Measurements from ENCODE around the gene APBA1. TPM values are rescaled to one million over a fixed set of nuclear protein-coding genes. Genes with fewer than 3 reads are reported as not detected.

Gene APBA1
- total RNA-seq, 1 experiment from 2014 or later, result 0.05 TPM

DNA sequence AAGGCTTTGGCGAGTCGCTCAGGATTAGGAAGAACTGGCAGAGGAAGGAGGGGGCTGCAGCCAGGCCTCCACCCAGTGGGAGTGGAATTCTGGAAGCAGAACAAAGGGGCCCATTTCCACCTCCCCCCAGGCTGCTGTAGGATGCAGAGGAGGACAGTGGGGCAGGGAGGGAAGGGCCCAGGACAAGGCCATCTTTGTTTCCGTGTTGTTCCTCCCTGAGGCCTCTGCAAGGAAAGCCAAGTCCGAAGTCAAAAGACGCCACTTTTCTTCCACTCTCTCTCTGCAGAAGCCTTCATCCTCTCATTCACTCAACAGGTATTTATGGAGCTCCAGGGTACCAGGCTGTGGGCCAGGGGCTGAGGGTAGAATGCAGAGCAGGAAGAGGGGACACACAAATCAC, 276.5 kb downstream of the APBA1 start:
- DNase-seq (ENCODE audit: low read depth, low spot score), result no peak
- ChIA-PET CTCF (no interaction called here), POLR2A (no interaction called here)
- Histone ChIP-seq H3K9me3 (ENCODE audit: control insufficient read depth, insufficient read depth, low read depth, low read length) (no peaks in the 10 kb centered on the region), H3K27ac (ENCODE audit: low read length) (no peak overlapping the region), H3K4me1 (ENCODE audit: control insufficient read depth, insufficient read depth, low read length) (no peaks in the 10 kb centered on the region), H3K27me3 (ENCODE audit: control insufficient read depth, insufficient read depth, low read length) (no peaks in the 10 kb centered on the region), H3K4me3 (ENCODE audit: low read depth in 2 of 2, low read length in 2 of 2) (no peak overlapping the region), H3K36me3 (ENCODE audit: control insufficient read depth, insufficient read depth, low read length) (no peaks in the 10 kb centered on the region)
- intact Hi-C loops (cut with micrococcal nuclease; ENCODE audit: unreplicated experiment) (no loop called here), in situ Hi-C loops (cut with HindIII; ENCODE audit: low pct_unique_long_range_greater_than_20kb, low sequenced_read_pairs) (no loop called here)
- no TSS peak for BruUV-seq (replicated peaks)
- no peak for ATAC-seq
- TF ChIP-seq POLR2AphosphoS5 (IDR thresholded peaks at IDR 0.05; ENCODE audit: low read depth, low read length), result no peak
- TF ChIP-seq, protein P1, sequence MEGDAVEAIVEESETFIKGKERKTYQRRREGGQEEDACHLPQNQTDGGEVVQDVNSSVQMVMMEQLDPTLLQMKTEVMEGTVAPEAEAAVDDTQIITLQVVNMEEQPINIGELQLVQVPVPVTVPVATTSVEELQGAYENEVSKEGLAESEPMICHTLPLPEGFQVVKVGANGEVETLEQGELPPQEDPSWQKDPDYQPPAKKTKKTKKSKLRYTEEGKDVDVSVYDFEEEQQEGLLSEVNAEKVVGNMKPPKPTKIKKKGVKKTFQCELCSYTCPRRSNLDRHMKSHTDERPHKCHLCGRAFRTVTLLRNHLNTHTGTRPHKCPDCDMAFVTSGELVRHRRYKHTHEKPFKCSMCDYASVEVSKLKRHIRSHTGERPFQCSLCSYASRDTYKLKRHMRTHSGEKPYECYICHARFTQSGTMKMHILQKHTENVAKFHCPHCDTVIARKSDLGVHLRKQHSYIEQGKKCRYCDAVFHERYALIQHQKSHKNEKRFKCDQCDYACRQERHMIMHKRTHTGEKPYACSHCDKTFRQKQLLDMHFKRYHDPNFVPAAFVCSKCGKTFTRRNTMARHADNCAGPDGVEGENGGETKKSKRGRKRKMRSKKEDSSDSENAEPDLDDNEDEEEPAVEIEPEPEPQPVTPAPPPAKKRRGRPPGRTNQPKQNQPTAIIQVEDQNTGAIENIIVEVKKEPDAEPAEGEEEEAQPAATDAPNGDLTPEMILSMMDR (IDR thresholded peaks at IDR 0.05), result no peak
- TF ChIP-seq, protein P2, sequence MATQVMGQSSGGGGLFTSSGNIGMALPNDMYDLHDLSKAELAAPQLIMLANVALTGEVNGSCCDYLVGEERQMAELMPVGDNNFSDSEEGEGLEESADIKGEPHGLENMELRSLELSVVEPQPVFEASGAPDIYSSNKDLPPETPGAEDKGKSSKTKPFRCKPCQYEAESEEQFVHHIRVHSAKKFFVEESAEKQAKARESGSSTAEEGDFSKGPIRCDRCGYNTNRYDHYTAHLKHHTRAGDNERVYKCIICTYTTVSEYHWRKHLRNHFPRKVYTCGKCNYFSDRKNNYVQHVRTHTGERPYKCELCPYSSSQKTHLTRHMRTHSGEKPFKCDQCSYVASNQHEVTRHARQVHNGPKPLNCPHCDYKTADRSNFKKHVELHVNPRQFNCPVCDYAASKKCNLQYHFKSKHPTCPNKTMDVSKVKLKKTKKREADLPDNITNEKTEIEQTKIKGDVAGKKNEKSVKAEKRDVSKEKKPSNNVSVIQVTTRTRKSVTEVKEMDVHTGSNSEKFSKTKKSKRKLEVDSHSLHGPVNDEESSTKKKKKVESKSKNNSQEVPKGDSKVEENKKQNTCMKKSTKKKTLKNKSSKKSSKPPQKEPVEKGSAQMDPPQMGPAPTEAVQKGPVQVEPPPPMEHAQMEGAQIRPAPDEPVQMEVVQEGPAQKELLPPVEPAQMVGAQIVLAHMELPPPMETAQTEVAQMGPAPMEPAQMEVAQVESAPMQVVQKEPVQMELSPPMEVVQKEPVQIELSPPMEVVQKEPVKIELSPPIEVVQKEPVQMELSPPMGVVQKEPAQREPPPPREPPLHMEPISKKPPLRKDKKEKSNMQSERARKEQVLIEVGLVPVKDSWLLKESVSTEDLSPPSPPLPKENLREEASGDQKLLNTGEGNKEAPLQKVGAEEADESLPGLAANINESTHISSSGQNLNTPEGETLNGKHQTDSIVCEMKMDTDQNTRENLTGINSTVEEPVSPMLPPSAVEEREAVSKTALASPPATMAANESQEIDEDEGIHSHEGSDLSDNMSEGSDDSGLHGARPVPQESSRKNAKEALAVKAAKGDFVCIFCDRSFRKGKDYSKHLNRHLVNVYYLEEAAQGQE (IDR thresholded peaks at IDR 0.05; ENCODE audit: insufficient read depth in 1 of 2, low read depth in 2 of 2, low read length in 1 of 2), result no peak

DNA sequence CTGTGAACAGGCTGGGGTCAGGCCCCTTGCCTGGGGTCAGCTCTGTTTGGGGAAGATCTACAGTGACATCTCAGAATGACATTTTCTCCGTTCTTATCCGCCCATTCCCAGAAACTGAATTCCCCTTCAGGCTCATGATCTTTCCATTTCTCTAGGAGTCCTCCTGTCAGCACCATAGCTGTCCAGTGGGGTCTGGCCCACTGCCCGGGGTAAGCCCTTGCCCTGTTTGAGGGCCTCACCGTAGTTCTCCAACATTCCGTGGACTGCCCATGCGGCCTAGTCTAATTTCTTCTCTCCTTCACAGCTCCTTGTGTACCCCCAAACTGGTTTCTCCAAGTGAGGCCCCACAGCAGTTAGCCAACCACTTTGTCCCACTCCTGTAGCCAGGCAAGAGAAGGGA, 278.7 kb downstream of the APBA1 start:
- POLR2A ChIA-PET, result no interaction called here
- CTCF ChIA-PET, result no interaction called here
- no TSS peak for BruUV-seq (replicated peaks)
- H3K27me3 ChIP-seq (ENCODE audit: control insufficient read depth, insufficient read depth, low read length), result no peaks in the 10 kb centered on the region
- intact Hi-C loops (cut with micrococcal nuclease; ENCODE audit: unreplicated experiment) (no loop called here), in situ Hi-C loops (cut with HindIII; ENCODE audit: low pct_unique_long_range_greater_than_20kb, low sequenced_read_pairs) (no loop called here)
- ATAC-seq (no peak), DNase-seq (ENCODE audit: low read depth, low spot score) (no peak)
- H3K27ac ChIP-seq (ENCODE audit: low read length), result no peak overlapping the region
- no peaks in the 10 kb centered on the region for H3K36me3 ChIP-seq (ENCODE audit: control insufficient read depth, insufficient read depth, low read length)
- no peak overlapping the region for H3K4me3 ChIP-seq (ENCODE audit: low read depth in 2 of 2, low read length in 2 of 2)
- TF ChIP-seq, protein P2 (IDR thresholded peaks at IDR 0.05; ENCODE audit: insufficient read depth in 1 of 2, low read depth in 2 of 2, low read length in 1 of 2), result no peak
- no peak for TF ChIP-seq POLR2AphosphoS5 (IDR thresholded peaks at IDR 0.05; ENCODE audit: low read depth, low read length)
- H3K4me1 ChIP-seq (ENCODE audit: control insufficient read depth, insufficient read depth, low read length), result no peaks in the 10 kb centered on the region
- no peaks in the 10 kb centered on the region for H3K9me3 ChIP-seq (ENCODE audit: control insufficient read depth, insufficient read depth, low read depth, low read length)

DNA sequence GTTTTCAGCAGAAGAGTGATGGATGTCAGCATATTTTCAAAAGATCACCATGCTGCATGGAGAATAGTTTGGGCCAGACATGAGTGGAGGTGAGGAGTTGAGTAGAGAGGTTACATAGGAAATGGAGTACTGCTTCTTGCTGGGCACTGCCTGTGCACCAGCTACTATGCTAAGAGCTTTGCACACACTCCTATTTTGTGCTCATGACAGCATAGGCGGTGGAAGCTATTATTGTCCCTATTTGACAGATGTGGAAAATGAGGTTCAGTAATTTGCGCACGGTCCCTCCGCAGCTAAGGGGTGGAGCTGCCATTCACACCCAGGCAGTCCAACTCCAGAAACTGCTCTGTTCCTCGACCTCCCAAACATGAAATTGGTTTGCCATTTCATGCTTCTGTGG, 279.3 kb downstream of the APBA1 start:
- ATAC-seq, result no peak

More for the DNA sequence above, 279.3 kb downstream of the APBA1 start:
- BruUV-seq (replicated peaks), result no TSS peak
- ChIA-PET CTCF (no interaction called here), POLR2A (no interaction called here)
- H3K27me3 ChIP-seq (ENCODE audit: control insufficient read depth, insufficient read depth, low read length), result no peaks in the 10 kb centered on the region
- intact Hi-C loops (cut with micrococcal nuclease; ENCODE audit: unreplicated experiment) (no loop called here), in situ Hi-C loops (cut with HindIII; ENCODE audit: low pct_unique_long_range_greater_than_20kb, low sequenced_read_pairs) (no loop called here)
- H3K9me3 ChIP-seq (ENCODE audit: control insufficient read depth, insufficient read depth, low read depth, low read length), result no peaks in the 10 kb centered on the region
- no peak for DNase-seq (ENCODE audit: low read depth, low spot score)
- no peaks in the 10 kb centered on the region for H3K4me1 ChIP-seq (ENCODE audit: control insufficient read depth, insufficient read depth, low read length)
- H3K36me3 ChIP-seq (ENCODE audit: control insufficient read depth, insufficient read depth, low read length), result no peaks in the 10 kb centered on the region
- H3K27ac ChIP-seq (ENCODE audit: low read length), result no peak overlapping the region
- H3K4me3 ChIP-seq (ENCODE audit: low read depth in 2 of 2, low read length in 2 of 2), result no peak overlapping the region
- TF ChIP-seq SIN3A (IDR thresholded peaks at IDR 0.05; ENCODE audit: borderline replicate concordance, insufficient read depth, low read depth, low read length) (no peak), POLR2AphosphoS5 (IDR thresholded peaks at IDR 0.05; ENCODE audit: low read depth, low read length) (no peak), TCF7L2 (IDR thresholded peaks at IDR 0.05; ENCODE audit: low read depth, low read length) (no peak)
- TF ChIP-seq, protein P1 (IDR thresholded peaks at IDR 0.05), result no peak
- TF ChIP-seq, protein P2 (IDR thresholded peaks at IDR 0.05; ENCODE audit: insufficient read depth in 1 of 2, low read depth in 2 of 2, low read length in 1 of 2), result no peak
